AG10803 (cell line): ENCODE results near the gene SCAPER.

ENCODE experiments used
- DNase-seq: peaks from one replicate; pipeline ENCODE4 v3.0.0; 2010; ENCODE audit warnings: low read depth
- H3K4me3 ChIP-seq: 2 replicates; pipeline ENCODE4 v1.5.1; 2011; ENCODE audit warnings: mild to moderate bottlenecking, low read length, control low read depth
- TF ChIP-seq, protein P1 (sequence below): conservative IDR thresholded peaks from 2 replicates; pipeline ENCODE4 v1.5.1; 2011; ENCODE audit warnings: mild to moderate bottlenecking, low read length, control low read depth, inconsistent platforms

Gene SCAPER

GRCh38 chr15:76342058-76342381 is 563.1 kb downstream of the SCAPER start:
- TF ChIP-seq, protein P1, sequence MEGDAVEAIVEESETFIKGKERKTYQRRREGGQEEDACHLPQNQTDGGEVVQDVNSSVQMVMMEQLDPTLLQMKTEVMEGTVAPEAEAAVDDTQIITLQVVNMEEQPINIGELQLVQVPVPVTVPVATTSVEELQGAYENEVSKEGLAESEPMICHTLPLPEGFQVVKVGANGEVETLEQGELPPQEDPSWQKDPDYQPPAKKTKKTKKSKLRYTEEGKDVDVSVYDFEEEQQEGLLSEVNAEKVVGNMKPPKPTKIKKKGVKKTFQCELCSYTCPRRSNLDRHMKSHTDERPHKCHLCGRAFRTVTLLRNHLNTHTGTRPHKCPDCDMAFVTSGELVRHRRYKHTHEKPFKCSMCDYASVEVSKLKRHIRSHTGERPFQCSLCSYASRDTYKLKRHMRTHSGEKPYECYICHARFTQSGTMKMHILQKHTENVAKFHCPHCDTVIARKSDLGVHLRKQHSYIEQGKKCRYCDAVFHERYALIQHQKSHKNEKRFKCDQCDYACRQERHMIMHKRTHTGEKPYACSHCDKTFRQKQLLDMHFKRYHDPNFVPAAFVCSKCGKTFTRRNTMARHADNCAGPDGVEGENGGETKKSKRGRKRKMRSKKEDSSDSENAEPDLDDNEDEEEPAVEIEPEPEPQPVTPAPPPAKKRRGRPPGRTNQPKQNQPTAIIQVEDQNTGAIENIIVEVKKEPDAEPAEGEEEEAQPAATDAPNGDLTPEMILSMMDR, result no peak
- DNase-seq, result no peak
- no peak overlapping the region for H3K4me3 ChIP-seq

- H3K4me3 ChIP-seq, result no peak overlapping the region
- TF ChIP-seq, protein P1, result no peak
- DNase-seq, result no peak
Measured at GRCh38 chr15:76341366-76342057, 563.6 kb downstream of the SCAPER start.

- peak overlapping the region; percentile 57; the same call in 1 of the 2 replicates for H3K4me3 ChIP-seq
- no peak for DNase-seq
- TF ChIP-seq, protein P1, result peak; percentile 30; the same call in 1 of the 2 replicates
Measured at GRCh38 chr15:76340803-76341365, 564.3 kb downstream of the SCAPER start.

- peak overlapping the region; percentile 57 for H3K4me3 ChIP-seq
- no peak for DNase-seq
- TF ChIP-seq, protein P1, result no peak
Measured at GRCh38 chr15:76340198-76340802, 564.8 kb downstream of the SCAPER start.

DNA sequence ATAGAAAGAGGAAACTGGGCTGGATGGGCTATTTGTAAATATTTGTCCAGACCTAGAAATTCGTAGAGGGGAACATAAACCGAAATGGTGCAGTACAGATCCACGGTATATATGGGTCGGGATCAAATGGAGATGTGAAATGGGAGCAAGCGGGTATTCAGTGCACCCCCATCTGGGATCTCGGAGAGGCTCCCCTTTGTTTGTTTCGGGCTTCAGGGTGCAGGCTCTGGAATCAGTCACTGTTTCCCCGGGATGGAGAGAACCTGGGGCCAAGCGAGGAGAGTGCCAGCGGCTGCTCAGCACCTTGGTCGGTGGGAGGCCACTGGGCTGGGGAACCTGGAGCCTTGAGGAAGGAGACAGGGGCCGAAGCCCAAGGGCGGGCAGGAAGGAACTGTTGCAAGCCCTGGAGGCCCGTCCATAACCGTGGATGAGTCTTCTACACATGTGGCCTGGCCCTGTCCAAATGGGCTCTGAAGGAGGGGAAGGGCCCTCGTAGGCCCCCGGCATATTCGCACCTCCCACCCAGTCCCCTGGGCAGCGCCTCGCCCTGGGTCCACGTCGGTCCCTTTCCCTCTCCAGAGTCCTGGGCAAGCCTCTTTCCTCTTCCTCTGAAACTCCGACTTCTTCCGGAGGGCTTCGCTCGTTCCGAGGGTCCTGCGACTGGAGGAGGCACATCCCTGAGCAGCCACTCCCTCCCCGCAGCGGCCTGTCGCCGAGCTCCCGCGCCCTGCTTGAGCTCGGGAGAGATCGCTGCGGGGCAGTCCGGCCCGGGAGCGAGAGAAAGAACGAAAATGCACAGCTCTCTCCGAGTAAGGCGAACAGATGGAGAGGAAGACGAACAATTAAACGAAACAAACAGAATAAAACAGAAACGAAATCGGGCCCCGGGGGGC is 565.6 kb downstream of the SCAPER start:
- DNase-seq, result no peak
- TF ChIP-seq, protein P1, result no peak
- H3K4me3 ChIP-seq, result peak overlapping the region; percentile 57

DNA sequence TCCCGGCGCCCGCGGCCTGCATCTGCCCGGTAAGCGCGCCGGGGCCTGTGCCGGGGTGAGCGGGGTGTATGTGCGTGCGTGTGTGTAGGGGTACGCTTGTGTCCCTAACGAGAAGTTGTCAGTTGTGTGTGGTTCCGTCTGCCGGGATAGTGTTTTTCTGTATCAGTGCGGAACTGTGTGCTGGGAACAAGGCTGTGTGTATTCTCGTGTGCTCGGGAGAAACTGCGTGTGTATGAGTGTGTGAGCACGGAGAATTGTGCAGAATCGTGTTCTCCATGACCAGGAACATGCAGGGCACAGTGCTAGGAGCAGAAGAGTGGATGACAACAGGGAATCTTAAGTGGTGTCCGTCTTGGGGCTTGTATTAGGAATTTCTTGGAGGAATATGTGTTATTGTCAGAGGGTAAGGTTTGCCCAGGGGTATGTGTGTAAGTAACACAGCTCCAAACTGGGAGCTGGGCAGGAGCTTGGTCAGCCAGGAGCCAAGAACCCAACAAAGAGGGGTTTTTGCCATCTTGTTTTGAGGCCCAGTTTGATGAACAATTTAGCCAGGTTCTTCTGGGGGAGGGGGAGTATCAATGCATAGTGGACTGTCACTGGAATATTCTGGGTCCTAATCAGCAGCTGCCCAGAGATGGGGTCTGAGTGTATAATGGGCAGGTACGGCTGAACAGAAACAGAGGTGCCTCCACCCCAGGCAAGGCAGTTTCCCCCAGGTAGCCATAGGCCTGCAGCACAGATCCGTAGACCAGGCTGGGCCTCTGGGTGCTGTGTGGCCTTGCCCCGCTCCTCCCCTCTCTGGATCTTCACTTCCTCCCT is 566.4 kb downstream of the SCAPER start:
- DNase-seq, result no peak
- peak overlapping the region; percentile 57 for H3K4me3 ChIP-seq
- TF ChIP-seq, protein P1, result no peak
